HG03196 (cell line): Measurements from ENCODE around the gene RGS6.
"Not testable (repeated sequence)": the region's sequence is repeated elsewhere in the genome, so short reads cannot be mapped to it uniquely, and the experiment has no call there.

Experiments
- ATAC-seq: cut with Tn5 transposase; IDR thresholded peaks from one replicate; pipeline ENCODE4 v1.9.1; 2021; ENCODE audit not compliant: unreplicated experiment

RGS6 gene

DNA sequence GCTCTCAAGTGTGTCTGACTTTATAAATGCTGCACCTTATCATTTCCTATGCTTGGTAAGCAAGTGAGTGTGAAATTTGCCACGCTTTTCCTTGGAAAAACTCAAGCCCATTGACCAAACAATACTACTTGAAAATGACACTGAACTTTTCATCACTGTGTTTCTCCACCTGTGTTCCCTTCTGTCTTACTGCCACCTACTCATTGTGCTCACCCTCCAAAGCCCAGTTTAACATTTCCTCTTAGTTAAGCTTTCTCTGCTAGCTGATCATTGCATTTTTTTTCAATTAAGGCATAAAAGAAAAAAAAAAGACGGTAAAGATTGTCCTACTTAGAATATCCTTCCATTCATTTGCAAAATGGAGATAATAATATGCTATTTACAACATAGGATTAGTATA lies 516.0 kb downstream of the RGS6 start:
- ATAC-seq = no peak

DNA sequence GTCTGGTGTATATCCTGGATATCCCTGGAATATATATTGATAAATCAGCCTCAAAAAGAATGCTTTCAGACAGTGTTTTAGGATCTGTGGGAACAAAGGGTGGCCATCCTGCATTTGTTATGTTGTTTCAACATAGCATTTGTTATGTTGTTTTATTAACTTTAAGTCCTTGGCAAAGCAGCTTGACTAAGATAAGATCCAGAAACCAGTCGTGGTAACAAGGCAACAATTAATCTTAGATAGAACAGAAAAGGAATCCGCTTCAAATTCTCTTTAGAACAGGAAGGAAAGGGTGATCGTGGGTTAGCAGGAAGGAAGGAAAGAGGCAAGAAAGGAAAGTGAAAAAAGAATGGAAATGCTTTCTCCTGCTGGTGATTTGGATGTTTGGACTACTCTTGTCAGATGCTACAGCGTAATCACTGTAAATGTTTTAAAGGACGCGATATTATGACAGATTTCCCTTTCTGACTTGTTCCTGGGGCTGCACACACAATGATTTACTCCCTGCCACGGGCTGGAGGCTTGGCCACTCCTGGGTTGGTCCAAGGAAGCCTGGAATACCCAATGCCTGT lies 518.3 kb downstream of the RGS6 start:
- no peak for ATAC-seq

GRCh38 chr14:72451054-72451972 lies 519.1 kb downstream of the RGS6 start:
- ATAC-seq = peak; percentile 43

GRCh38 chr14:72452774-72453173 lies 520.5 kb downstream of the RGS6 start:
- ATAC-seq = no peak

- no peak for ATAC-seq
Observed at GRCh38 chr14:72454388-72455160, 522.3 kb downstream of the RGS6 start.

- ATAC-seq = no peak
Observed at GRCh38 chr14:72457641-72458040, 525.4 kb downstream of the RGS6 start.

DNA sequence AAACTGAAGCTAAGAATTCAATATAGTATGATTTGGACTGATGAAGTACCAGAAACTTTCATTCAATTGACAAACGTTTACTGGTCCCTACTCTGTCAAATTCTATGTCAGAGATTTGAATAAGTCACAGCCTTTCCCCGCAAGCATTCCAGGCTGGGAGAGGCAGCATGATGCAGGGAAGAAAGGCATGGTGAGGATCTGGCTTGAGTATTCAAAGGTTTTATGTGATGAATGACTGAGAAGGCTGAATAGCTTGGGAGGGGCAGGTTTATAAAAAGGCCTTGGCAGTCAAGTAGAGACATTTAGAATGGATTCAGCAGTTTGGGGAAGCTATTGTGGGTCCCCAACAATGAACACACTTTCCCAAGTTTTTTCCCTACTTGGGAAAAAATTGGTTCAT lies 529.8 kb downstream of the RGS6 start:
- ATAC-seq = no peak

DNA sequence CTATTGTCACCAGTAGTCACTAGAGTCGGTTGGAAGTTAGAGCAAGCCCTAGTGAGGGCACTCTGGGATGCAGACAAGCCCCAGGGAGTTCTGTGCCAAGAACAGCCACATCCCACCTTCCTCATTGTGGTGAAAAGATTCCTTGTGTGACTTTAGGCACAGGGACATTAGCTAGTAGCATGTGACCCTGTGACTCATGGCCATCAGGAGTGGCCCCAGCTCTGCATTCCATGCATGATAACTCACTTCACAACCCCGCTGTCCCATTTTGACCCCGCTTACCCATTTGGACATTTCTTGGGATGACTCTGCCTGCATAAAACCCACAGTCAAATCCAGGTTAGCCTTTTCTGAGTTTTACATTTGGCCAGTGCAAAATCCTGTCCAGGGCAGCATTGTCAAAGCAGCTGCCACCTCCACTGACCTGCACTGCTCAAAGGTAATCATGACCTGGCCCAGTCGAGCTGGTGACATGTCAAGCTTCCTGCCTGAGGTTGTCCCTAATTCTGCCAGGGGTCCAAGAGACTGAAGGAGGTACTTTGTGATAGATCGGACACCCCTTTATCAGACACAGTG lies 531.1 kb downstream of the RGS6 start:
- no peak for ATAC-seq

DNA sequence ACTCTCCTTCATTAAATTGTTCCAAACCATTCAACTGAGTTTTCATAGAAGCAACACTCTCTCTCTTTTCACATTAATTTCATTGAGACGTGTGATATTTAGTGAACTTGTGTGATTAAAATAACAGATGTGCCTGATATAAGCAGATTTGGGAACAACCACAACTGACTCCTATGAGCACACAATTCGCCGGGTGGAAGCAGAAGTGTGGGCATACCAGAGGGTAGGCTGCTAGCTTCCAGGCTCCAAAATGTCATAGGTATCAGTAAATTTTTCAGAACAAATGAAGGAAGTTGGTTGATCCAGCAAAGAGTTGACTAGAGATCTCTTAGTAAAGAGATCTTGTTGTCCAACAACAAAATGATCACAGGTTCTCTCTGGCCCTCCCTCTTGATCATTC lies 532.0 kb downstream of the RGS6 start:
- ATAC-seq = no peak

DNA sequence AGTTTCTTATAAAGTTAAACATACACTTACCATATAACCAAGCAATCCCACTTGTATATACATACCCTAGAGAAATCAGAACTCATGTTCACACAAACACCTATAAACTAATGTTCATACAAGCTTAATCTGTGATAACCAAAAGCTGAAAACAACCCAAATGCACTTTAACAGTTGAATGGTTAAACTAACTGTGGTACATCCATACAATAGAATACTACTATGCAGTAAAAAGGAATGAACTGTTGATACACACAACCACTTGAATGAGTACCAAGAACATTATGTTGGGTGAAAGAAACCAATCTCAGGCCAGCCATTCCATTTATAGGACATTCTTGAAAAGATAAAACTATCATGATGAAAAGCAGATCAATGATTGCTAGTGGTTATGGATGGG lies 534.1 kb downstream of the RGS6 start:
- no peak for ATAC-seq

GRCh38 chr14:72471346-72471745 lies 539.1 kb downstream of the RGS6 start:
- no peak for ATAC-seq

- ATAC-seq = no peak
Observed at GRCh38 chr14:72472845-72473244, 540.6 kb downstream of the RGS6 start.

DNA sequence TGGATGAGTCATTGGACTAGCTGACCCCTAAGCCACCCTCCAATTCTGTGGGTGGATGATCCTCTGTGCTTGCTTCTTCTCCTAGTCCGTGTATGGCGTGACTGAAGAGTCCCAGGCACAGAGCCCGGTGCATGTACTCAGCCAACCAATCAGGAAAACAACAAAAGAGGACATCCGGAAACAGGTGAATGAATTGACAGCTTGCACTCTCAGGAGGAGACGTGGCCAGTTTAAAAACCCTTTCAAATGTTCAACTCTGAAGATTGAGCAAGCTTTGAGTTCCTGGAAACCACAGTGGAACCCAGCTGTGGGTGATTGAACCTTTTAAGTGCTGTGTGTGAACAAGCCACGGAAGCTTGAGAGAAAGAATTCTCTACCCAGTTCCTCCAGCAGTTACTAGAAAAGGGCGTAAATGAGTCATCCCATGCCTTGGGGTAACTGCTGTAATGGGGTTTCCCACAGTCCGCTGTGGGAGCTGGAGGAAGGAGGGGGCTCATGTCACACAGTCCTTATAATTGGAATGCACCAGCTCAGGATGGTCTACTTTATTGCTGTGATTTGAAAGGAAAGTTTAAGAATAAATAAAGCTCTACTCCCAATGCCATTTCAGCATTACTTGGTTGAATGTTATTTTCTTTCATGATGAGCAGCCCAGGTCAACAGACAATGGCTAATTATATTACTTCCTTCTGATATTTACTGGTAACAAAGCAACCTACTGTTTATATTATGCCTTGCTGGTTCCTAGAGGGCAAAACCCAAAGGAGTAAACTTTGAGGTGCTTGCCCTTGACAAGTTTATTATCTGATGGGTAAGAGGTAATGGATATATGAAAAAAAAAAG lies 544.6 kb downstream of the RGS6 start:
- peak; percentile 82 for ATAC-seq

- ATAC-seq = not testable (repeated sequence)
Observed at GRCh38 chr14:72477578-72477977, 545.3 kb downstream of the RGS6 start.

DNA sequence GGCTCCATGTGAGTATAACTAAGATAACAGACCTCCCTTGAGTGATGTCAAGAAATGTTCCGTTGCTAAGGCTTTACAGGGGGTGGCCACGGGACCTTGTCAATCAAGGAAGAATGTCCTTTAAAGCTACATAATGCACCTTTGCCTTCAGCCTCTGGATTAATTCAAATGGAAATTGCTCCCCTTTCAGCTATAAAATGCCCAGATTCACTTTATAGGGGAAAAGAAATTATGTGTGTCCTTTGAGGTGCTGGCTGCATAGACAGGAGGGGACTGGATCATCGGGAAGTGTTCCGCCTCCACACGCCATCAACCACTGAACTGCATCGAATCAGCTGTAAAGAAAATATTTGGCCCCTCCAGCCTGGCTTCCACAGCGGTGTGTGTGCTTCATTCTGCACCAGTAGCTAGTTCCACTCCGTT lies 546.3 kb downstream of the RGS6 start:
- no peak for ATAC-seq

DNA sequence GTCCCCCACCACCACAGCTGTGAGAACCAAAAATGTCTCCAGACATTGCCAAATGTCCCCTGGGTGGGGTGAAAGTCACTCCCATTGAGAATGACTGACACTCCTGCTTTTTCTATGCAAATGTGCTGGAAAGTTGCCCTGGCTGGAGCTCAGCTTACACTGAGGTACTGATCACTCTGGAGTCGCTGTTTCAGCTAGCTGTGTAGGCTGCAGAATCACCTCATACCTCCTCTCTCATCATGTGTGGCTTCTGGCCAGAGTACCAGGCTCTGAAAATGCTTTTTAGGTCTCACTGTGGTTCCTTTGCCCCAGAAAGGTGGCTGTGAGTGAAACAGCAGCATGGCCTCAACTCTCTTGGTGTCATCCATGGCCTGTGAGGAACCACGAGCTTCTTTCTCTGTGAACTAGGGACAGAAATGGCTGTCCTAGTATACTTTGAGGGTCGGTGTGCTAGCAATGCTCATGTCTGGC lies 547.3 kb downstream of the RGS6 start:
- no peak for ATAC-seq

GRCh38 chr14:72480464-72481243 lies 548.4 kb downstream of the RGS6 start:
- ATAC-seq = no peak

DNA sequence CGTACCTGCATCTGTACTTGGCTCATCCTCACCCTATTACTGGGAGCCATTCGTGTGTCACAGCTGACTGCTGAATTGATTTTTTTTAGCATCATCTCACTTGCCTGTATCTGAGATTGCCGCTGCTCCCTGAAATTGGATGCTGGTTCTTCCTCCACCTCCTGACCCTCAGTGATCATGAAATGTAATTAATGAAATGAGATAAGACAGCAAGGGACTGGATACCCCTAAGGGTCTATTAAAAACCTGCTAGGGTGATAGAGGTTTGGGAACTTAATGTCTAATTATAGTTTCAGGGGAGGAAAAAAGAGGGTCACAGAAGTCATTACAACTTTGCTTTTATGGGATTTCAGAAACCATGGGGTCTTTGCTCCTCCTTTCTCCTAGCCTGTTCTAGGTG lies 551.1 kb downstream of the RGS6 start:
- ATAC-seq = no peak

DNA sequence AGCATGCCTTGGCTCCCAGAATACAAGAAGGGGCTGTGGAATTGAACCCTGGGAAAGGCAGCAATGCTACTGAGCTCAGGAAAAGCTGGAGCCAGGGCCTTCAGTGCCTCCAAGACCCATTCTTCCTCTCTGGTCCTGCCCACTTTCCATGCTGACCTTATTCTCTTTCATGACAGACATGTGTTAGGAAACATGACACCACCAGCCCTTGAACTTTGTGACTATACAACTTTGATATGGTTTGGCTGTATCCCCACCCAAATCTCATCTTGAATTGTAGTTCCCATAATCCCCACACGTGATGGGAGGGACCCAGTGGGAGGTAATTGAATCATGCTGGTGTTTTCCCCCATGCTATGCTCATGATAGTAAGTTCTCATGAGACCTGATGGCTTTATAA lies 553.5 kb downstream of the RGS6 start:
- ATAC-seq = no peak

DNA sequence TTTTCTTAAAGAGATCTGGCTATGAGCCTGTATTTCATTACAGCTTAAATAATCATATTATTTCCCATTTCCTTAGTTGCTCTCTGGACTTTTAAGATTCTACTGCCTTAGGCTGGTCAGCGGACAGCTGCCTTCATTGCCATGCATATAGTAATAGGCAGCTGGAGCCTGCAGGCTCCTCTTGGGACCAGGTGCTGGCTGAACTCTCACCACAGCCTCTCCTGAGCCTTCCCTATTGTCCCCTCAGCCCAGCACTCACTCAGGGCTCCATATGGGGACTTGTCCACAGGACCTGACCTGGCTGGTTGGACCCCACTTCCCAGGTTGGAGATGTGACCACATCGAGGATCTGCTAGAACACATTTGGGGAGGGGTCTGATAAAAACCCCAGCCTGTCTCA lies 556.3 kb downstream of the RGS6 start:
- ATAC-seq = no peak
